ENCODE measurements around the gene SLPI. TPM values are rescaled to one million over a fixed set of nuclear protein-coding genes. Genes with fewer than 3 reads are reported as not detected.
A peak's percentile ranks its signal among the peaks of the same experiment; 100 is the strongest.

The SLPI gene
- total and polyA plus RNA-seq, 8 donors = 4.4 to 51.1 (median 26.7) TPM

DNA sequence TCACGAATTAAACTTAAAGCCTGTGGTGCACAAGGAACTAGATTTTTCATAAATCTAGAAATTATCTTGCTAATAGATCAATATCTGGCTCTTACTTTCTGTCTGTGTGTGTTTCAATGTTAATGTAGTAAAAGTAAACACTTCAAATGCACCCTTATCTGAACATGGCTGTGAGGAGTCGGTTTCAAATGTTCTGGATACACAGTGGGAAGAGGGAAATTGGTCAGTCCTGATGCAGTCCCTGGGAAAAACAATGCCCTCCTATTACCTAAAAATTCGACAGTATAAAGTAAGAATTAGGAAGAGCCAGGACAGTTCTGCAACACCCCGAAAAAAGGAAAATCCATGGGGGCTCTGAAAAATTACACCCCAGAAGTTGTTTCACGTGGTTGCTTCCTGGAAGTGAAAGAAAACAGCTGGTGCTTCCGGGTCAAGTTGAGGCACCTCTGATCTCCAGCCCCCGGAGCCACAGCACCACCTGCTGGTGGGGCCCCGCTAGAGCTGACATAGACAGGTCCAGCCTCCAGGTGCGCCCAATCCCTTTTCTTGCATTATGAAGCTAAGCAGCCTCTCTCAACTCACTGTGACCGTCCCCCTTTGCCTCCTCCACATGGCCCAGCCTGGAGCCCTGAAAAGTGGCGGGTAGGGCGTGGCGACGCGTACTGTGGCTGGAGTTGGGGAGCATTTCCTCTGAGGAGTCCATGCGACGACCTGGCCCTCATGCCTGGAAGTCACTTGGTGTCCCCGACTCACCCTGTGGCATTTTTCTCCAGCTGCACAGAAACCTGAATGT is 24.9 kb downstream of the SLPI start:
- H3K4me3 ChIP-seq = no peak overlapping the region

DNA sequence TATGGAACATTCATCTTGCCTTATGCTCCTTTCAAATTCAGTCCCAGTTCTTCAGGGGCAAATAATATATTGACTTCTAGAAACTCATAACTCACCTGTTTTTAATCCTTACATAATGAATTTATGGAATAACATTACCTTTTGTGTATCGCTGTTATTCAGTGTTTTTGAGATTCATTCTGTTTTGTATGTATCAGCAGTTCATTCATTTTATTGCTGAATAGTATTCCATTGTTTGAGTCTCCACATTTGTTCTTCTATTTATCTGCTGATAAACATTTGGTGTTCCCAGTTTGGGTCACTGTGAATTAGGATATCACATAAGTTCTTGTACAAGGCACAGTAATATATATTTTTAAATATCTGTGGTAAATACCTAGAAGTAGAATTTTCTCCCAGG is 28.1 kb downstream of the SLPI start:
- 76% methylated on average over 1 of the region's 1 CpG for WGBS, 2 donors

More for the DNA sequence above, 24.9 kb downstream of the SLPI start:
- H3K27ac ChIP-seq = no peak overlapping the region
- peaks cover 0 to 6% (median 0%) of the 10 kb centered on the region in 3 donors for H3K4me1 ChIP-seq
- no peaks in the 10 kb centered on the region for H3K9me3 ChIP-seq
- peak; percentile 58 to 84 (median 77) for ATAC-seq
- DNase-seq = peak; percentile 24 to 82 (median 56)
- WGBS, 2 donors = 47% methylated on average over 18 of the region's 18 CpGs
- peaks cover 0 to under 1% (median 0%) of the 10 kb centered on the region in 4 donors for H3K27me3 ChIP-seq
- H3K36me3 ChIP-seq = no peaks in the 10 kb centered on the region
- TF ChIP-seq, protein P1, sequence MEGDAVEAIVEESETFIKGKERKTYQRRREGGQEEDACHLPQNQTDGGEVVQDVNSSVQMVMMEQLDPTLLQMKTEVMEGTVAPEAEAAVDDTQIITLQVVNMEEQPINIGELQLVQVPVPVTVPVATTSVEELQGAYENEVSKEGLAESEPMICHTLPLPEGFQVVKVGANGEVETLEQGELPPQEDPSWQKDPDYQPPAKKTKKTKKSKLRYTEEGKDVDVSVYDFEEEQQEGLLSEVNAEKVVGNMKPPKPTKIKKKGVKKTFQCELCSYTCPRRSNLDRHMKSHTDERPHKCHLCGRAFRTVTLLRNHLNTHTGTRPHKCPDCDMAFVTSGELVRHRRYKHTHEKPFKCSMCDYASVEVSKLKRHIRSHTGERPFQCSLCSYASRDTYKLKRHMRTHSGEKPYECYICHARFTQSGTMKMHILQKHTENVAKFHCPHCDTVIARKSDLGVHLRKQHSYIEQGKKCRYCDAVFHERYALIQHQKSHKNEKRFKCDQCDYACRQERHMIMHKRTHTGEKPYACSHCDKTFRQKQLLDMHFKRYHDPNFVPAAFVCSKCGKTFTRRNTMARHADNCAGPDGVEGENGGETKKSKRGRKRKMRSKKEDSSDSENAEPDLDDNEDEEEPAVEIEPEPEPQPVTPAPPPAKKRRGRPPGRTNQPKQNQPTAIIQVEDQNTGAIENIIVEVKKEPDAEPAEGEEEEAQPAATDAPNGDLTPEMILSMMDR (IDR thresholded peaks at IDR 0.05) = peak in 3 of 4 donors; percentile 30 to 38 (median 34)
- no peak for FAIRE-seq
- intact Hi-C loops (cut with DNase I) = no loop called here

DNA sequence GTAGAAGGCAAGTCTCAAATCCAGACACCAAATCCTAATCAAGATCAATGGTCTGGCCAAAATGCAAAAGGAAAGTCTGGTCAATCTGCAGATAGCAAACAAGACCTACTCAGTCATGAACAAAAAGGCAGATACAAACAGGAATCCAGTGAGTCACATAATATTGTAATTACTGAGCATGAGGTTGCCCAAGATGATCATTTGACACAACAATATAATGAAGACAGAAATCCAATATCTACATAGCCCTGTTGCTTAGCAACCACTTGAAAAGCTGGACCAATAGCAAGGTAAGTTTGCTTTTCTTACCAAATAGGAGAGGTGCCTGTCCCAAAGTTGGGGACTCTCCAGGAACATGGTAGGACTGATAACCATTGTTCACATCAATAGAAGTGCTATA is 31.2 kb downstream of the SLPI start:
- H3K9me3 ChIP-seq = no peaks in the 10 kb centered on the region
- TF ChIP-seq, protein P1 (IDR thresholded peaks at IDR 0.05) = no peak
- FAIRE-seq (no peak), ATAC-seq (no peak), DNase-seq (no peak)
- no peaks in the 10 kb centered on the region for H3K36me3 ChIP-seq
- peaks cover 0 to 12% (median 0%) of the 10 kb centered on the region in 4 donors for H3K27me3 ChIP-seq
- intact Hi-C loops (cut with DNase I) = no loop called here
- H3K4me3 ChIP-seq = no peak overlapping the region
- H3K27ac ChIP-seq = no peak overlapping the region
- H3K4me1 ChIP-seq = no peaks in the 10 kb centered on the region

More for the DNA sequence above, 28.1 kb downstream of the SLPI start:
- Histone ChIP-seq H3K27me3 (peaks cover 0 to 4% (median 0%) of the 10 kb centered on the region in 4 donors), H3K4me1 (peaks cover 0 to 6% (median 0%) of the 10 kb centered on the region in 3 donors), H3K9me3 (no peaks in the 10 kb centered on the region), H3K27ac (no peak overlapping the region), H3K4me3 (no peak overlapping the region), H3K36me3 (no peaks in the 10 kb centered on the region)
- DNase-seq (no peak), FAIRE-seq (no peak), ATAC-seq (no peak)
- TF ChIP-seq, protein P1 (IDR thresholded peaks at IDR 0.05) = no peak
- intact Hi-C loops (cut with DNase I) = no loop called here

DNA sequence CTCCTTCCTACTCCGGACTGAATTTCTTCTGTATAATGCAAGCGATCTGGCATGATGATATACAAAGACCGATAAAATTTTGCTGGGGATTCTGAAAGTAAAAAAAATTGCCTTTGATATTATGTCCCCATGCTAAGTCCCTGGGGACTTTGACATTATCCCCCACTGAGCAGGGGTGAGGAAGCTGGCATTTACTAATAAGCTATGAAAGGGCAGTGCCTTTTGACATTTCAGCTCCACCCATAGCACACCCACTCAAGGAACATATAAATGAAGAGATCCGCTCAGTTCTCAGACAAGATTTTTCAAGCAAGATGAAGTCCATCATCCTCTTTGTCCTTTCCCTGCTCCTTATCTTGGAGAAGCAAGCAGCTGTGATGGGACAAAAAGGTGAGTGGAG is 33.3 kb downstream of the SLPI start, which contains the start of gene SEMG2:
SEMG2 (plus strand) TSS at position 298 of the 400 bp plus-strand sequence; CDS start at position 315, 17 bp downstream.
- no peak for FAIRE-seq

More for the DNA sequence above, 33.3 kb downstream of the SLPI start, which contains the start of gene SEMG2:
- Histone ChIP-seq H3K4me3 (no peak within 1 kb of the TSS), H3K4me1 (no peaks in the 10 kb centered on the region), H3K36me3 (no peaks in the 10 kb centered on the region), H3K27me3 (peaks cover 0 to 12% (median 0%) of the 10 kb centered on the region in 4 donors), H3K27ac (no peak within 1 kb of the TSS), H3K9me3 (no peaks in the 10 kb centered on the region)
- DNase-seq (no peak), ATAC-seq (no peak)
- TF ChIP-seq, protein P1 (IDR thresholded peaks at IDR 0.05) = no peak
- intact Hi-C loops (cut with DNase I) = no loop called here
- 82 to 86% methylated on average over 4 of the region's 4 CpGs for WGBS, 2 donors
